Smooth muscle cell (in vitro differentiated cells): ENCODE data around the gene CCDC91. TPM values are rescaled to one million over a fixed set of nuclear protein-coding genes. Genes with fewer than 3 reads are reported as not detected.

ENCODE experiments used
- DNase-seq: peaks from one replicate; lab custom pipeline; 2025; ENCODE audit not compliant: unreplicated experiment; lab: John Stamatoyannopoulos, UW
- H2AFZ ChIP-seq: fragments of 200-600 bp; sonication (generic); 2 replicates; pipeline ENCODE4 v1.6.0; 2016; ENCODE audit warnings: antibody characterized with exemption, low read depth, mild to moderate bottlenecking
- H3F3A ChIP-seq: fragments of 200-600 bp; sonication (generic); 2 replicates; pipeline ENCODE4 v1.6.0; 2017; ENCODE audit warnings: antibody characterized with exemption, low read depth
- H3K27ac ChIP-seq: fragments of 200-600 bp; sonication (generic); 2 replicates; pipeline ENCODE4 v1.5.1; 2016; ENCODE audit warnings: low read depth, mild to moderate bottlenecking
- H3K27me3 ChIP-seq: fragments of 200-600 bp; sonication (generic); 2 replicates; pipeline ENCODE4 v1.6.1; 2016; ENCODE audit warnings: low read depth, mild to moderate bottlenecking
- H3K36me3 ChIP-seq: fragments of 200-600 bp; sonication (generic); 2 replicates; pipeline ENCODE4 v1.5.1; 2016; ENCODE audit warnings: low read depth
- H3K4me1 ChIP-seq: fragments of 200-600 bp; sonication (generic); 2 replicates; pipeline ENCODE4 v1.5.1; 2016; ENCODE audit warnings: low read depth
- H3K4me2 ChIP-seq: fragments of 200-600 bp; sonication (generic); 2 replicates; pipeline ENCODE4 v1.6.0; 2016; ENCODE audit warnings: mild to moderate bottlenecking
- H3K4me3 ChIP-seq: fragments of 200-600 bp; sonication (generic); 2 replicates; pipeline ENCODE4 v1.5.1; 2016; ENCODE audit warnings: mild to moderate bottlenecking
- H3K79me2 ChIP-seq: fragments of 200-600 bp; sonication (generic); 2 replicates; pipeline ENCODE4 v1.6.0; 2016; ENCODE audit warnings: low read depth, mild to moderate bottlenecking
- H3K9ac ChIP-seq: fragments of 200-600 bp; sonication (generic); 2 replicates; pipeline ENCODE4 v1.6.0; 2016; ENCODE audit warnings: low read depth
- H3K9me3 ChIP-seq: fragments of 200-600 bp; sonication (generic); replicated peaks from 2 replicates; pipeline ENCODE4 v1.5.1; 2016; ENCODE audit warnings: low read depth
- H4K20me1 ChIP-seq: fragments of 200-600 bp; sonication (generic); 2 replicates; pipeline ENCODE4 v1.6.0; 2016; ENCODE audit warnings: low read depth
- CTCF ChIP-seq: fragments of 200-600 bp; sonication (generic); IDR thresholded peaks from 2 replicates; pipeline ENCODE4 v1.5.1; 2017; ENCODE audit warnings: borderline replicate concordance, mild to moderate bottlenecking, antibody characterized with exemption; ENCODE audit not compliant: insufficient read depth, poor library complexity, severe bottlenecking
- WGBS: methylation state at CpG from one replicate; pipeline ENCODE4 v1.1.7; 2016; ENCODE audit warnings: low lambda C conversion rate; 5-methylcytosine and 5-hydroxymethylcytosine counted together
- polyA plus RNA-seq: library from polyadenylated mRNA; unstranded; fragments of >200 nt; fragmentation: Nextera tagmentation; extraction: Ambion mirVana; gene quantifications from 2 replicates; pipeline ENCODE4 v1.2.1, GENCODE V29; 2016
- total RNA-seq: library from RNA; depleted of rRNA; stranded (reverse); fragments of >200 nt; gene quantifications from 2 replicates; pipeline ENCODE4 v1.2.3, GENCODE V29; 2014

Gene CCDC91
- total and polyA plus RNA-seq, 2 experiments from 2014 or later, result 20.1 to 23.7 TPM

GRCh38 chr12:28242129-28242495 is 51.9 kb downstream of the CCDC91 start:
- H3K4me3 ChIP-seq, result no peak overlapping the region
- WGBS, result 93% methylated on average over 2 of the region's 2 CpGs
- no peaks in the 10 kb centered on the region for H4K20me1 ChIP-seq
- H3K4me1 ChIP-seq, result no peaks in the 10 kb centered on the region
- no peak overlapping the region for H3K4me2 ChIP-seq
- H3K27ac ChIP-seq, result no peak overlapping the region
- peaks cover 3% of the 10 kb centered on the region for H3K79me2 ChIP-seq
- DNase-seq, result no peak
- TF ChIP-seq CTCF, result no peak
- no peaks in the 10 kb centered on the region for H3K36me3 ChIP-seq
- H2AFZ ChIP-seq, result no peak overlapping the region
- no peak overlapping the region for H3K9ac ChIP-seq
- no peaks in the 10 kb centered on the region for H3K9me3 ChIP-seq
- H3K27me3 ChIP-seq, result no peaks in the 10 kb centered on the region
- H3F3A ChIP-seq, result no peaks in the 10 kb centered on the region

DNA sequence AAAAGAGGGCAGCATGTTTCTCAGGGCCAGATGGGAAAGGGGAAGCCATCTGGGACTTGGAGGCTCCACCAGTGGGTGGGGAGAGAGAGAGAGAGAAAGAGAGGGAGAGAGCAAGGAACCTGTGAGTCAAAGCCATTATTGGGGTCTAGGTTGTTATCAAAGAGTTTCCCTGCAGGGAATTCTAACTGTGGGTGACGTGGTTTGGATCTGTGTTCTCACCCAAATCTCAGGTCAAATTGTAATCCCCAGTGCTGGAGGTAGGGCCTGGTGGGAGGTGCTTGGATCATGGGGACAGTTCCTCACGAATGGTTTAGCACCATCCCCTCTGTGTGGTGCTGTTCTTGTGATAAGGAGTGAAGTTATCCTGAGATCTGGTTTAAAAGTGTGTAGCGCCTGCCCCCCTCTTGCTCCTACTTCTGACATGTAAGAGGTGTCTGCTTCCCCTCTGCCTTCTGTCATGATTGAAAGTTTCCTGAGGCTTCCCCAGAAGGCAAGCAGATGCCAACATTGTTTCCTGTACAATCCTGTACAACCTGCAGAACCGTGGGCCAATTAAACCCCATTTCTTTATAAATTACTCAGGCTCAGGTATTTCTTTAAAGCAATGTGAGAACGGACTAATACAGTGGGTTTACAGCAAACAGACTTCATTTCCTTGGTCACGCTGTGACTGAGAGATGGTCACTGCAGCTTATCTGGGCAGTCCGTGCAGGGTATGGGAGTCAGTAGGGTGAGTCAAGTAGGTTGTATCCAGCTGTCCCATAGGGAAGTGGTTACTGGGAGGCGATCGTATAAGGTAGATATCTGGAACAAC is 52.4 kb downstream of the CCDC91 start:
- no peak overlapping the region for H3K9ac ChIP-seq
- no peak for TF ChIP-seq CTCF
- no peaks in the 10 kb centered on the region for H3K36me3 ChIP-seq
- no peaks in the 10 kb centered on the region for H3K27me3 ChIP-seq
- H3K9me3 ChIP-seq, result no peaks in the 10 kb centered on the region
- peaks cover 3% of the 10 kb centered on the region for H3K79me2 ChIP-seq
- H3K4me1 ChIP-seq, result no peaks in the 10 kb centered on the region
- no peak overlapping the region for H3K4me2 ChIP-seq
- no peaks in the 10 kb centered on the region for H4K20me1 ChIP-seq
- H2AFZ ChIP-seq, result no peak overlapping the region
- no peak overlapping the region for H3K27ac ChIP-seq
- no peak overlapping the region for H3K4me3 ChIP-seq
- WGBS, result 79% methylated on average over 9 of the region's 9 CpGs
- DNase-seq, result no peak
- H3F3A ChIP-seq, result no peaks in the 10 kb centered on the region

GRCh38 chr12:28243310-28243633 is 53.0 kb downstream of the CCDC91 start:
- Histone ChIP-seq H2AFZ (no peak overlapping the region), H3K36me3 (no peaks in the 10 kb centered on the region), H3F3A (no peaks in the 10 kb centered on the region), H3K79me2 (peaks cover 3% of the 10 kb centered on the region), H3K4me3 (no peak overlapping the region), H3K27me3 (no peaks in the 10 kb centered on the region), H3K9me3 (no peaks in the 10 kb centered on the region), H3K9ac (no peak overlapping the region), H4K20me1 (no peaks in the 10 kb centered on the region), H3K4me1 (no peaks in the 10 kb centered on the region), H3K4me2 (no peak overlapping the region), H3K27ac (no peak overlapping the region)
- 86% methylated on average over 2 of the region's 2 CpGs for WGBS
- TF ChIP-seq CTCF, result no peak
- no peak for DNase-seq

GRCh38 chr12:28247806-28248205 is 57.5 kb downstream of the CCDC91 start:
- H2AFZ ChIP-seq, result no peak overlapping the region
- 83% methylated on average over 7 of the region's 7 CpGs for WGBS
- no peak overlapping the region for H3K4me2 ChIP-seq
- H4K20me1 ChIP-seq, result no peaks in the 10 kb centered on the region
- H3K9me3 ChIP-seq, result no peaks in the 10 kb centered on the region
- no peaks in the 10 kb centered on the region for H3K27me3 ChIP-seq
- no peak overlapping the region for H3K4me3 ChIP-seq
- TF ChIP-seq CTCF, result no peak
- no peaks in the 10 kb centered on the region for H3F3A ChIP-seq
- DNase-seq, result no peak
- H3K36me3 ChIP-seq, result no peaks in the 10 kb centered on the region
- no peak overlapping the region for H3K27ac ChIP-seq
- no peak overlapping the region for H3K9ac ChIP-seq
- peaks cover 10% of the 10 kb centered on the region for H3K79me2 ChIP-seq
- peaks cover 12% of the 10 kb centered on the region for H3K4me1 ChIP-seq
